HG03108 (cell line): ENCODE results near the gene TMEM255A.

ENCODE experiments used
- ATAC-seq: cut with Tn5 transposase; IDR thresholded peaks from one replicate; pipeline ENCODE4 v1.9.1; 2021; ENCODE audit warnings: moderate library complexity; ENCODE audit not compliant: unreplicated experiment

The TMEM255A gene

DNA sequence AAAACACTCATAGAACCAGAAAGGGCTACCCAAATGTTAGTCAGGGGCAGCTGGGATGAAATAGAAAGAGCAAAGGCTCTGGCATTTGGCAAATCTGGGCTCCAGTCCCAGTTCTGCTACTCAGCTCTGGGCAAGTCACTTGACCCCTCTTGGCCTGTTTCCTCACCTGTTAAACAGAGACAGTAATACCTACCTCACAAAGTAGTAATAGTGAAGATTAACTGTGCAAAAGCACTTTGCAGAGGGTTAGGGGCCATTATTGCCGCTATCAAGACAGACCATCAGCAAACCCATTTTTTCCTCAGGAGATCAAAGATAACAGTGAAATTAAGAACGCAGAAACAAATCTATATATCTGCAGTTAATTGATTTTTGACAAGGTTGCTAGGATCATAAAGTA, 40.0 kb downstream of the TMEM255A start:
- no peak for ATAC-seq

DNA sequence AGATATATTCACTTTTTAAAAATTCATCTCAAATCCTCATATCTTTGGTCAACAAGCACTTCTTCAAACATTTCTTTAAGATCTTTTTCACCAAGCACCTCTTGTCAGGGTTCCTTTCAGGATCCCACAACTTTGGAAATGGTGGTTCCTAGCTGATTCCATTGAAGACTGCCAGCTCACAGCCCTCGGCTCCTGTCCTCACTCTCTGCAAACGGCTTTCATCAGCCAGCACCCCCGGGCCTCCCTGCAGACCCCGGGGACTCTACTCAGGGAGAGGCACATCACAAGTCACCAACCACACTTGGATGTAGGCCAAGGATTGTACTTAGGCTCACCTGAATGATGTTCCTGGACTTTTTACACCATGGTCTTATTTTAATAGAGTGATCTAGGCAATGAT, 40.7 kb downstream of the TMEM255A start:
- no peak for ATAC-seq

DNA sequence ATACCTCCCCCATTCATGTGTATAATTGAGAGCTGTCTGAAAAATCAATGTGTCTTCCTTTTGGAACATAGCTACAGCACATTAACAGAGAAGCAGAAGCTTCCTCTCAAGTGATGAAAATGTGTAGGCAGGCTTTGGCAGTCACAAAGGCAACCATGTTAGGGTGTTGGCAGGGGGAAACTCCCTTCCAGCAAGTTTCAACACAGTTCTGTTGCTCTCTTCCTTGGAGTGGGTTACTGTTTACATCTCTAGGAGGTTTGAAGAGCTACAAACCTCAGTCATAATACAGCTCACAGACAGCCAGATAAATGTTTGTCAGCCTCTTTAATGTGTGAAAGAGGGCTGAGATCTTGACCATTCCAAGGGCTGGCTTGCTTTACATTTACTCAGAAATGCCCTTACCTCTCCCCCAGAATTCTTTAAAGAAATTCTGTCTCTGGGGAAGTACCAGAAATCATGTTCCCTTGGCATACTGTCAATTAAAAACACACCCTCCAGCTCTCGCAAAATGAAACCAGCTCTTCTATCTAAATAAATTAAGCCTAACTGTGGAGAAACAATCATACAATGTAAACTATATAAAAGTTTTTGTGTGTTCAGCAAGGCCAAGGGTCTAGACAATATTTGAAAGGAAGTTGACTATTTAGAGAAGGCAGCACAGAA, 41.8 kb downstream of the TMEM255A start:
- ATAC-seq: no peak

GRCh38 chrX:120264341-120264740, 46.9 kb downstream of the TMEM255A start:
- no peak for ATAC-seq

DNA sequence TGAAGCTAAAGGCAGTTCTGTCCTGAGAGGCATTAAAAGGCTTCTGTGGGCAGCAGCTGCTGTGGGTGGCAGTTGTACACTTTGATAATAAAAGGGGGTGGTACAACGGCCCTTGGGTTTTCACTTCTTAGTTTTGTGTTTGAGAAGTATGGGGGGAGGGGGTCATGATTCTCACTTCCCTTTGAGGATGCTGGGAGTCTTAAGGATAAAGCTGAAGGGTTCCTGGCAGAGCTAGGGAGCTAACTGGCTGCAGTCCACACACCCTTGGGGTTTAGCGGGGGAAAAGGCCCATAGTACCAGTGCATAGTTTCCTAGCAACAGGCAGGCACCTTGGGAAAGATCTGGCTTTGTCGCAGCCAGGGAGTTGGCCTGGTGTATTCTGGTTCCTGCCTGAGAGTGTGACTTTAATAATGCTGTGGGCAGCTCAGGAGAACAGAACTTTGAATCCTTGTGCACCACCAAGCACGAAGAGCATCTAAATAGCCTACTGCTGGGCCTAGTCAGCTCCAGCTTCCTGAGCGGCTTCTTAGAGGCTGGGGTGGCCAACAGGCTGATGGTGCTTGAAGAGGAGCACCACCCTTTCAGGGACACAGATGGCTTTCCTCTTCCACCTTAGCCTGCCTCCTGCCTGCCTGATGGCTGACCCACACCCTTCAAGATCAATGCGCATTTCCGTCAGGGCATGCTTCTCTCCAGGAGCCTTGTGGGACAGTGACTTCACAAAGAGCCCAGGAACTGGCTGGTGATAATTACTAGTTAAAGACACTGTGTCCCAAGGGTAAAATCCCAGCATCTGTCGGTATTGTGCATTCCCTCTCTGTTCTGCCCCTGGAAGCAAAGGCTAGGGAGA, 48.2 kb downstream of the TMEM255A start:
- no peak for ATAC-seq

GRCh38 chrX:120260369-120260768, 50.9 kb downstream of the TMEM255A start:
- ATAC-seq: no peak

- no peak for ATAC-seq
These were observed 57.5 kb downstream of the TMEM255A start for GRCh38 chrX:120253784-120254183.

DNA sequence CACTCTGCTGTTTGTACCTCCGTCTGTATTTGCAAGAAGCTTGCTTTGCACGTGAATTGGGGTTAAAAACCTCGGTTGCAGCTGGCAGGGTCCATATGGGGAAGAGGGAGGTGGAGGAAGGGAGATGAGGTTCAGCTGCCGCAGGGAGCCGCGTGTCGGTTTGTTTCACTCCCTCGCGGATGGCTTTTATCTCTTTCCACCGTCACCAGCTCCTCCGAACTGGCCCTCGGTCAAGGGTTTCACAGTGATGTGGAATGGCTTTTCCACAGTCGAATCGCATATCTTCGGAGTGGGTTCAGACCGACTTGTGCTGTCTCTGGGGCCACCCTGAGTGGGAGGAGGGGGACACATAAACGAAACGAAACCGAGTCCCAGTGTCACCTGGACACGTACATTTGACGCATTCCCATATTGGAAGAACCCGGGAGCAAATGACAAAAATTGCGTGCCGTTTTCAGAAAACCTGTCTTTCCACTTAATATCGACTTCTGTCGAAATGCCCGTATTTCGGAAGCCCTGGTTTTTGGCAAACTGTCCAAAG, 59.7 kb downstream of the TMEM255A start:
- no peak for ATAC-seq

DNA sequence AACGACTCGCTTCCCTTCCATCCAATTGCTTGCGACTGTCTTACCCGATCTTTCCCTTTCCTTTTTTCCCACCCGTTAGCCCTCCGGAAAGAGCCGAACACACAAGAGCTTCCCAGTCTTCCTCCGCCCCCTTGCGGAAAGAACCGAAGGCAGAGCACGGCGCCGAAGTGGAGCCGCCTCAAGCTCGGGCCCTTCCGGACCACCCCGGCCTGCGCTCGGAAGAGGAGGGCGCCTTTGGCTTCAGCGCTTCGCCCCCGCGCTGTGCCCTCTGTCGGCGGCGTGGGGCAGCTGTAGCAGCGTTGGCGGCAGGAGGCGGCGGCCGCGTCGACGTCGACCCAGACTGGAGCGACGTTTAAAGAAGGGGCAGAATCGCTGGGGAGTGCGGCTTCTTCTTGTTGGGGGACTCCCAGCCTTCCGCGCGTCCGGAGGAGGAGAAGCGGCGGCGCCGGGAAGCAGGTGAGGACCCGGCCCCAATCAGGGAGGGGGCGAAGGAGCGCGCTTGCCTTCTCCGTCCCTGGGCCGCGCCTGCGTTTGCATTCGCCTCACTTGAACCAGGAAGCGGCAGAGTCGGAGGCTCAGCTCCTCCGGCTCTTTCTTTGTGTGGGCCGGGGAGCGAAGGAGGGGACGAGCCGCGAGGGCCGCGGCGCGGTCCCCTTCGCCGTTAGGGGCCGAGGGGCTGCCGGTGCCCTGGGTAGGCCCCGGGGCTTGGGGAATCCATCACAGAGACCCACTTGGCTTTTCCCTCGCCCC, 60.6 kb downstream of the TMEM255A start, which contains the start of gene ZBTB33:
Gene ZBTB33 (plus strand): TSS at position 291 of the 750 bp plus-strand sequence. CDS start 2,604 bp downstream, outside the sequence.
- peak; percentile 98 for ATAC-seq

DNA sequence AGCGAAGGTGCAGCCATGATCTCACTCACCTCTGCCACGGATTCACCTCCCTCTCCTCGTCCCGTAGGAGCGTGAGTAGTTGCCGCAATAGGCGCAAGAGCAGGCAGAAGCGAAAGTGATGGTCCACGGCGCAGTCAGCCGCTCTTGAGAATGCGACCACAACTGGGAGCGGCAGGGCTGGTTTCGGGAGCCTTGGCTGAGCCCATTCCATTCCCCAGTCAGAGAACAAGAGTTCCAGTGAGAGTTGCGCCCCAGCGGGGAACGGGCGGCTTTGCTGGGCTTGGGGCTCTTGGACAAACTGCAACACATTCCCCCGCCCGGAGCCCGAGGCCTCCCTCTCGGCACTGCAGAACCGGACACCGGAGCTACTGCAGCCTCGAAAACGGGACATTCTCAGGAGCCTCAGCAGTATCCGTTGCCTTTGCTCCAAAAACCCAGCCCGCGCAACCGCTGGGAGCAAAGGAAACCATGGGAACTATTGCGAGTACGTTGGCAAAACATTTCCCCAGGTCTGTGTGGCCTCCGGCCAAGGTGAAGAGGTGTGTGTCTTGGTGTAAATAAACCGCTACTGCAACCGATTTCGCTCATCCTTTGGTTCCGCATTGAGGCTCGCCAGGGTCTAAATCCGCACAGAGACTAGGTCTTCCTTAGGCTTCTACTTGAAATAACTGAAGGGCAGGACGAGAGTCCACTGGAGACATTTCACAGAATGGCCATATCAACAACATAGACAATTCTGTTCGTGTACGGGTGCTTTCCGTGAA, 66.3 kb downstream of the TMEM255A start:
- ATAC-seq: peak; percentile 82

DNA sequence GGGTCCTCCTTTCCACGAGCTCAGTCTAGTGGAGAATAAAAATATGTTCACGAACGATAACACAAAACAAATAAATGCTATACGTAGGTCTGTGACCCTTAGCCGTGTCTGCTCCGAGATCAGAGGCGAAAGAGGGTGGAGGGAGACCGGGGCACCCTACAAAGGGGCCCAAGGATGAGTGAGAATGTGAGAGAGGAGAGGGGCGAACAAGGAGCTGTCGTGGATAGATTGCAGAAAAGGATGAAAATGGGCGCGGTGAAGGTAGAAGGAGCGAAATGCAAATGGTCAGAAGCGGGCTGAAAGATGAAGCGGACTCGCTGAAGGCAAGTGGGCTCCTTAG, 66.9 kb downstream of the TMEM255A start:
- no peak for ATAC-seq

GRCh38 chrX:120242813-120243212, 68.4 kb downstream of the TMEM255A start:
- ATAC-seq: no peak

DNA sequence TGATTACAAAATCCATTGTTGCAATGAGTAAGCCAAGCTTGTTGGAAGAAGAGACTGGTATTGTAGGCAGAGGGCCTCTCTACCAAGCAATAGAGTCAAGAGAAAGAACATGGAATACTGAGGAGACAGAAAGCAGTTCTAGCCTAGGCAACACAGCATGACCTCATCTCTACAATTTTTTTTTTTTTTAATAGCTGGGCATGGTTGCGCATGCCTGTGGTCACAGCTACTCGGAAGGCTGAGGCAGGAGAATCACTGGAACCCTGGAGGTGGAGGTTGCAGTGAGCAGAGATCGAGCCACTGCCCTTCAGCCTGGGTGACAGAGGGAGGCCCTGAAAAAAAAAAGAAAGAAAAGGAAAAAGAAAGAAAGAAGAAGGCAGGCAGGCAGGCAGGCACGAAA, 72.3 kb downstream of the TMEM255A start:
- no peak for ATAC-seq

DNA sequence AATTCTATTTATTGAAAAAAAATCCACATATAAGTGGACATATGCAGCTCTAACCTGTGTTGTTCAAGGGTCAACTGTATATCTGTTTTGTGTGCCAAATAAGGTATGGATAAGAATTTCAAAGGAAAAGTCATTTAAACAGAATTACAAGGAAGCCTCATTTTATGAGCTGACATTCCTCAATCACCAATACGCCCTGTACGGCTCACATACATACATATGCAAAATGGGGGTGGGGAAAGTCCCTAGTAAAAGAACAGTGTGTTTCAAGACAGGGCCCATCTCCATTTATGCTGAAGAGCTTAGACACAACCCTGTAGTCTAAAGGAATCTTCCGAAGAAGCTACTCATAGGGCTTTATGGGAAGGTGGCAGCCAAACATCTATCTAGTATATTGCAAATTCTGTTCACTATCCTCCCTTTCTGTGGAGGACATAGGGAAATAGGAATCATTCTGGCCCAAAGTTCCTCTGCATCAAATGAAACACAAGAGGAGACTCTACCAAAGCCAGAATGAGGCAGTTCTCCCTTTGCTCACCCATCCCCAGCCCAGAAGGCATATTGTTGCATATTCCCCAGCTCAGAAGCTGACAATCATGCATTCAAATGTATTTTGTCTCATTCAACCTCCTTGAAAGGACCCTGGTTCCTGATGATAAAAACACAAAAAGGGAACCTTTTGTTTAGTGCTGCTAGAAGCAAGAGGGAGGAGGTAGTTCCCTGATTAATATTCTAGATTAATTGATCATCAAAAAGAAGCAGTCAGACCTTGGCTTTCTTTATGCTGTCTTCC, 74.4 kb downstream of the TMEM255A start:
- ATAC-seq: no peak

DNA sequence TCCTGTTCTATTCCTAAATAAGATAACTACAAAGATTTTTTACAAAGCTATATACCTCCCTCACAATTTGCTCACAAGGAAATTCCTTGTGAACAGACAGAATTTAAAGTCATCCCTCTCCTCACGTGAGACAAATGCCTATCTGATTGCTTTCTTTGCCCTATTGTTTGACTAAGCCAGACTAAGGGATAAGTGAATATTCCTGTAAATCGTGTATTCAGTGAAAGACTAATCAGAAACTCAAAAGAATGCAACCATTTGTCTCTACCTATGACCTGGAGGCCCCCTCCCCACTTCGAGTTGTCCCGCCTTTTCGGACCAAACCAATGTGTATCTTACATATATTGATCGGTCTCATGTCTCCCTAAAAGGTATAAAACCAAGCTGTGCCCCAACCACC, 76.0 kb downstream of the TMEM255A start:
- ATAC-seq: no peak

GRCh38 chrX:120228187-120228908, 82.9 kb downstream of the TMEM255A start:
- no peak for ATAC-seq

DNA sequence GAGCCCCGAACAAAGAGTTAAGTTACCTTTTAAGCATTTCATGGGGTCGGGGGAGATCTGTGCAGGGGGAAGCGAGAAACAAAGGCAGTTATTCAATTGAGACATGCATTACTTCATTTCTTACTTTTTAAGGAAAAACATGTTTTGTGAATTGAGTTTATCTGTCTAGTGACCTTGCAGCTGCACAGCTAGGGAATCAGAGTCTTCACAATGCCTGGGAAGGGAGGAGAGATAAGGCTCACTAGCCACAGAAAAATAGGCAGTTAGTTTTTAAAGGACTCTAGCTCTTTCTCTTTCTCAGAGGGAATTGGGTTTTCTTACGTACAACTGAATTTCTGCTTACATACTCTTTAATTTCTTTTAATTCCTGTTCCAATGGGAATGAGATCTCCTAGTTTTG, 86.9 kb downstream of the TMEM255A start:
- no peak for ATAC-seq

DNA sequence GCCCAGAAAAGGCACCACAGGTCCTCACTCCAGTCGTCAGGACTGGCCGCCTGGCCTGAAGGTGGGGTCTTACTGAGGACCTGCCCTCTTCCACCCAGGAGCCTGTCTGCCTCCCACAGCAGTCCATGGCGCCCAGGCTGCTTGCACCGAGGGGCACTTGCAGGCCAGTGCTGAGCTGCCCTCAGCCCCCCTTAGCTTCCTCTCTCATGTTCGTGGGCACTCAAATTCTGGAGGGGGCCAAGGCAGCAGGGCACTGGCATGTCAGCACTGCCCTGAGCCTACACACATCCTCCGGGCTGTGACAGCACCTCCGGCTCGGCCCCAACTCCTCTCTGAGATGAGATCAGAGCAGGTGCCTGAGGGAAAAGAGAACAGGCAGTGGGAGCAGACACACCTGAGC, 87.9 kb downstream of the TMEM255A start:
- ATAC-seq: no peak
